Measurements from ENCODE around the gene RXRA.

RXRA gene

DNA sequence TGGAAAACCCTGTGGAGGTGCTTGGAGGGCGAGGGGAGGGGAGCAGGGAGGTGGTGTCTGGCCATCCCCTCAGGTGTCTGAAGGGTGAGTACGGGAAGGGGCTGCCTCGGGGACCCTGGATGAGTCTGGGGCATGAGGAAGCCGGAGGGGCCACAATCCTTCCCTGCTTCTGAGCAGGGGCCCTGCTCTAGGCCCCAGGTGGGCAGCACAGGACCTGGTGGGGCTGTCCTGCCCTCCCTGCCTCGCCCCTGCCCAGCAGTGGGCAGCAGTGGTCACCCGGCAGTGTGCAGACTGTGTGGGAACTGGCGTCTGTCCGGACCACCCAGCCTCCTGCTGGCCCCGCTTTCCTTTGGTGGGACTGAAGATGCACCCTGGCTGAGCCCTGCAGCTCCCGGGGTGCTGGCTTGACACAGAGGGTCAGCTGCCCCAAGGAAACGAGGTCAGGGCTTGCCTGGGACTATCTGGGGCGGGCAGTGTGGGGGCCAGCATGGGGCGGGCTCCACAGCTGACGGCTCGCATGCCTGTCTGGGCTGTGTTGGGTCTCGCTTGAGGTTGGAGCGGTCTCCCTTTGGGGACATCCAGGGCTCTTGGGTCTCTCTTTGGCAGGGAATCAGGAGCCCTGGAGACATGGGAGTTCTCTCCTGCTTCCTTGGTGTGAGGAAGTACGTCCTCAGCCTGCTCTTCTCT lies 26.1 kb downstream of the RXRA start:
- no peak for DNase-seq (ENCODE audit: low read depth in 2 of 2)

DNA sequence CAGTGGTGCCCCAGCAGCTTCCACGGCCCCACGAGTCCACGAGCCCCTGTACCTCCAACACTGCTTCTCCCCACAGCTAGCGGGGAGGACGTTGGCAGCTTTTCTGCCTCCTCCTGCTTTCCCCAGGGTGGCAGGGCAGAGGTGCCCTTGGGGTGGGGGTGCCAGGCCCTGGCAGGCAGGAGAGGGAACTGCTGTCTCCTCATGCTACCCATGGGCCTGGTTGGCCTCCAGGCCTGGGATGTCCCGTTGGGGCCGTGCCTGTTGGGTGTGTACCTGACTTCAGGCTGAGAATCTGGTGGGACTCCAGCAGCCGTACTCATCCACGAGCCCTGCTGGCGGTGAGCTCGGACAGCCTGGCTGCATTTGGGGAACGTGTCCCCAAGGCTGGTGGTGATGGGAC lies 27.3 kb downstream of the RXRA start:
- DNase-seq (ENCODE audit: low read depth in 2 of 2): no peak

DNA sequence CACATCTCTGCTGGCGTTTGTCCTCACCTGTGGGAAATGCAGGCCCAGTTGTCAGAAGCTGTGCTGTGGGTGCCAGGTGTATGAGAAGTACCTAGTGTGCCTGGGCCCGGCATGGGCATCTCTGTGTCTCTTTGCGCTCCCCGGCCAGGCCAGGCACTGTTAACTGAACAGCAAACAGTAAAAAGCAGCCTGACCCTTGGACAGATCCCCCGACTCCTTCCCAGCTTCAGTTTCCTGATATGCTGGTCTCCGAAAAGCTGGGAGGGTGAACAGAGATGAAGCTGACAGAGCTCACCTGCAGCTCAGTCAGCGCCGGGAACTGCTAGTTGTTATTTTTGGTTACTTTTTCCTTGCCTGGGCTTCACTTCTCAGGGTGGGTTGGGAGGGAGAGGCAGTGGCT lies 28.9 kb downstream of the RXRA start:
- no peak for DNase-seq (ENCODE audit: low read depth in 2 of 2)

DNA sequence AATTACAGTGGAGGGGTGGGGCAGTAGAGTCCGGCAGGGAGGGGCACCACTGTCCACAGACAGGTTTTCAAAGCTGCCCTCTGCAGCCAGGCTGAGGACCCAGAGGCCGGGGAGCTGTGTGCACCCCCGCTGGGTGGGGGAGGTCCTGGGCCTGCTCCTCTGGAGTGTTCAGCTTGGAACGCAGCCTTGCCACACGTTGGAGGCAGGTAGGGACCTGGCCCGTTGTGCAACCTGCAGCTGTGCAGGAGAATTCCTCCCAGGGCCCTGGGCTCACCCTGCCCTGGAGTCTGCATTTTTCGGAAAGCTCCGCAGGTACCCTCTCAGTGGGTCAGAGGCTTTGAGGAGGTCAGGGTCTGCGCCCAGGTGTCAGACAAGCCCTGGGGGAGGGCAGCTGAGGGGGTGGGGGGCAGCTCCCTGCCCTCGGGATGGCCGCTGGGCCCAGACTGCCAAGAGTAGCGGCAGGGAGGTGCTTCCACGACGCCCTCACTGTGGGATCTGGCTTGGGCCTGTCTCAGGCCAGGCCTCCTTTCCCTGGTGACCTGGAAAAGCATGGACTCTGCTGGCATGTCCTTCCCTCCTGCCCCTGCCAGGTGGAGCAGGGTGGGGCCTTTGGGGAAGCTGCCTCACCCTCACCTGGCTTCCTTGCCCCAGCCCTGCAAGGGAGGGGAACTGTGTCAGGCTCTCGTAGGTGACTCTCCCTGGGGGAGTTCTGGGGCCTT lies 29.5 kb downstream of the RXRA start:
- DNase-seq (ENCODE audit: low read depth in 2 of 2): no peak

DNA sequence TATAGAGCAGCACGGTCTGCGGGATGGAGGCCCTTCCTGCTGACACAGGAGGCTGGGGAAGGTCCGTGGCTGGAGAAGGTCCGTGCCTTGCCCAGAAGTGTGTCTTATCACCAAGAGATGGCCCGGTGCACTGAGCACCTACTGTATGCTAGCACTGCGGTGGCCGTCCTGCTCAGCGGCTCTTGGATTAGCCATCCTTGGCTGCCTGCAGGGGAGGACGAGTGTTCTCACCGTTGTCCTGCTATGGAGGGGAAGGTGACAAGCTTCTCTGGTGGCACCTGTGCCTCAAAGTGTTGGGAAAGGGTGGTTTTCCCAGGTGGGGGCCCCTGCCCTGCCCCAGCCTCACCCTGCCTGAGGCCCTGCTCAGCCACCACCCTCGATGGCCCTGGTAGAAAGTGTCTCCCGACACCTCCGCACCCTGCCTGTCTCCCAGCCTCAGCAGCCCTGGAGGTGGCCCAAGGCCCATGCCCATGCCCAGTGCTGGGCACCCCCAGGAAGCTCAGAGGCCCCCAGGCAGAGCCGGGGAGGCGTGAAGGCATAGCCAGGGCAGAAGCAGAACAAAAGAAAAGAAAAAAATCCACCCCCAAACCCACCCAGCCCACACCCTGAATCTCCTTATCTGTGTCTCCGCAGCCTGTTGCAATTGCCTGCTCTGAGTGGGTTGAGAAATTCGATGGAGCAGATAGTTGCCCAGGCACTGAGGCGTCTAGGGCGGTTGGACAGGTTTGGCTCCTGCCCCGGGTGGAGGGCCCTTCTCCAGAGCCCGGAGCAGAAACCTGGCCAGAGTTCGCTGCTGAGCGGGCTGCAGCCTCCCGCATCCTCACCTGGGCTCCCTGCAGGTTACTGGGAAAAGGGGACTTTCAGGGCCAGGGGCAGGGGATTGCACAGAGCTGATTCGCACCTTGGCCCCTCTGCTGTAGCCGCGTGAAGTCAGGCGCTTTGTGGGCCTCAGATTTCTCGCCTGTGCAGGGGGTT lies 30.5 kb downstream of the RXRA start:
- no peak for DNase-seq (ENCODE audit: low read depth in 2 of 2)

DNA sequence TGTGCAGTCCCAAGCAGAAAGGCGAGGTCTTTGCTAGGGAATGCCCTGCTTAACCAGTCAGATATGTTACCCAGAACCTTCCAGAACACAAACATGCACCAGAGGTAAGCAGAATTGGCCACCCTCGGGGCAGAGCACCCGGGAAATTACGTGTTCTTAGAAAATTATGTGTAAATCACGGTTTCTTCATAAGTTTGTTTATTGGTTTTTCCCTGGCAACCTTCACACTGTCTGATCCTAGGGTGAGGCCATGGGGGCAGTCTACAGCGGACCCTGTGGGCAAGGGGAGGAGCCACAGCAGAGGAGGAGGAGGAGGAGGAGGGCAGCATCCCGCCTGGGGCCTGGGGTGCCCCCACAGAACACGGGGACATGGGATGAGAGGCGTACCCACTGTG lies 31.4 kb downstream of the RXRA start:
- DNase-seq (ENCODE audit: low read depth in 2 of 2): no peak

DNA sequence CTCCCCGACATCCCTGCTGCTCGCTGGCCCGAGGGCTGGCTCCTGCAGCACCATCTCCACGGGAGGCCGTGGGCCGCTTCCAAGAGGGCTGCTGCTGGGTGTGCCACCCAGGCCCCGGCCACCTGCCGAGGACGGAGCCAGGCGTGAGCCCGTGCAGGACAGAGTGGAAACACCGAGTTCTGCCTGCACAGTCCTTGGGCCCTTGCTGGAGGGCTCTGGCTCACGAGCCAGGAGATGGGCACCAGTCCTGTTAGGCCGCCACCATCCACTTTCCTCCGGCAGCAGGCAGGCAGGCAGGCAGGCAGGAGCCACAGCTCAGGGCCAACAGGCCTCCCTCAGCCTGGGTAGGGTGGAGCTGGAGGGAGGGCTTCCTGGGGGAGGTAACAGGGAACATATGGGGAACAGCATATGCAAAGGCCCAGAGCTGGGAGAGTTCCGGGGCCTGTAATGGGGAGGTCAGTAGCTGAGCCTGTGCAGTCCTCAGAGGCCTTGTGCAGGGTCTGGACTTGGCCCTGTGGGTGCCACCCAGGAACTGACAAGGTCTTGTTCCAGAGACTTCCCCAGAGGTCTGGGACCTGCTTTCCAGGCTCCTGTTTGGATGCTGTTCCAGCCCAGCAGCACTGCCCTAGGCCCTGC lies 31.9 kb downstream of the RXRA start:
- DNase-seq (ENCODE audit: low read depth in 2 of 2): no peak

DNA sequence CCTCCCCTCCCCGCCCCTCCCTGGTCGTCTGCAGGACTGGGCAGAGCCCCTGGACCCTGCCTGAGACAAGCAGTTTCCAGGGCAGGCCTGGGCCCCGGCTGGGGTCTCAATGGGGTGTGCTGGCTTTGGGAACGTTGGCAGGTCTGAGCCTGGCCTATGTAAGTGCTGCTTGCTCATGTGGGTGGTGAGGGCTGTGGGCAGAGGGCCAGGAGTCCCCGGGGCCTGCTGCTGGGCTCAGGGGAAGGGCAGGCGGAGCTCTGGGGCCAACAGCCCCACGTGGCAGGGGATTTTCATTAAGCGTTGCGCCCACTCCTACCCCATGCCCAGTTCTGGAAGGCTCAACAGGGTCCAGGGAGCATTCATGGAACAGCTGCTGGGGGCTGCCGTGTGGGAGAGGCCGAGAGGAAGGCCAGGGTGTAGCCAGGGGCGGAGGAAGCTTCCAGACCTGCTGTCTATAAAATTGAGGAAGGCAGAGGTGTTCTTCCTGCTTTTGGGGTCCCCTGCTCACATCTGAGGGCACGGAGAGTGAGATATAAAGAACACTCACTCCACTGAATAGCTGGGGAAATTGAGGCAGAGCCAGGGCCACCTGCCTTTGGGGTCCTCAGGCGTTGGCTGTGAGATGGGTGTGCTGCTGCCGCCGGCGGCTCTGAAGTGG lies 32.5 kb downstream of the RXRA start:
- no peak for DNase-seq (ENCODE audit: low read depth in 2 of 2)

DNA sequence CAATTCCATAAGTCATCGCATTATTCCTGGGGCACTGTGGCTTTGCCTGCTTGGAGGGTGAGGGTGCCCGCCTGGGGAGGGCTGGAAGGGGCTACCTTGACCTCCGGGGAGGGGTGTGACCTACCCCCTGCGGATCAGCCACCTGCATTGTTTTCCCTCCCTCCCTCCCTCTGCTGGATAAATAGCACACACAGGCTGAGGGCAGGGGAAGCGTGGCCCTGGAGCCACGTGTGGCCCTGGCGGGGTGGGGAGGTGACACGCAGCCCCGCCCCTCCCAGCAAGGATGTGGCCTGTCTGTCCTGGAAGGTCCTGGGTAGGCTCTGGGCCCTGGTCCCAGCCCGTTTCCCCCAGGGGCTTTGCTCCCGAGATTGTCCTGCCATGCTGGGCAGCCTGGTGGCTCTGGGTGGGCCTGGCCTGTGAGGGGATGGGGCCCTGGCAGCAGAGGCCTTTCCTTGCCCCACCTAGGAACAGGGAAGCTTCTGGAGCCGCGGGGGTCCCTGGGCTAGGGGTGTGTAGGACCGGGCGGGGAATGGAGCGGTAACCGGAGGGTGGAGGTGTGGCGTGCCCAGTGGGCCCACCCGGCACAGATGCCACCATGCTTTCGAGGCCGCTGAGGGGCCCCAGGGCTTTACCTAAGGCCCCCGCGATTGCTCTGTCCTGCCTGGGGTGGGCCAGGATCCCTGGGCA lies 33.4 kb downstream of the RXRA start:
- no peak for DNase-seq (ENCODE audit: low read depth in 2 of 2)

DNA sequence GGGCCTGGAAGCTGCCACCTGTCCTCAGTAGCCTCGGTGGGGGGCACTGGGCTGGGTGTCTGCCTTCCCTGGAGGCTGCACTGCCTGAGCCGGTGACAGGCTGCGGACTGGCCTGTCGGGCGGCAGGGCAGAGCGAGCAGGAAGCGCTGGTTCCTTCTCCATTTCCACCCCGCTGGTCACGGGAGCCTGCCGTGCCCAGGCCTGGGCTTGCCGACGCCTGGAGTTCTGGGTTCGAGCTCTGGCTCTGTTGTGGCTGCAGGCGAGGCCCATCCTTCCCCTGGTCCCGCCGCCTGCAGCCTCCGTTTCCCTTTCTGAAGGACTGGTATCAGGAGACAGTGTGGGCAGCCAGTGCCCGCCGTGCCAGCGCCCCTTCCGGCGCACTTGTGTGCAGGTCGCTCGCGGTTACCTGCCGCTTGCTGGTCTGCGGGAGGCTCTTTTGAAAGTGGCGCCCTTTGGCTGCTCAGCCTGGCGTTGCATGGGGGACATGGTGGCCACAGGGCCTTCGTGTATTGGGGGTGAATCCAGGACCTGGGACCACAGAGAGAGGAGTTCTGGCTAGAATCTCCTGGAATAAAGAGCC lies 34.0 kb downstream of the RXRA start:
- DNase-seq (ENCODE audit: low read depth in 2 of 2): no peak

DNA sequence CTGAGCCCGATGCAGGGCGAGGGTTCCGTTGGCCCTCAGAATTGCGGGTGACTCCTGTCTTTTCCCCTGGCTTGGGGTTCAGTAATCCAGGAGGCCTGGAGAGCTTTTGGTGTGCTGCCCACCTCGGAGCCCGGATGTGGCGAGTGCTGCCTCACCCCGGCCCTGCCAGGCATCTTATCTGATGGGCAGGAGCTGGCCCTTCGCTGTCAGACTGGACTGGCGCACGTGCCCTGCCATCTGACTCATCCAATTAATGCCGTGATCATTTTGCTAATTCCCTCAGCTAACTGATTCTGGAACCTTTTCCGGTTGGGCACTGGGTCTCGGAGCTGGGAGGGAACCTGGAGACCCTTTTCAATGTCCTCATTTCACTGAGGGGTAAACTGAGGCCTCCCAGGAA lies 34.6 kb downstream of the RXRA start:
- DNase-seq (ENCODE audit: low read depth in 2 of 2): no peak

DNA sequence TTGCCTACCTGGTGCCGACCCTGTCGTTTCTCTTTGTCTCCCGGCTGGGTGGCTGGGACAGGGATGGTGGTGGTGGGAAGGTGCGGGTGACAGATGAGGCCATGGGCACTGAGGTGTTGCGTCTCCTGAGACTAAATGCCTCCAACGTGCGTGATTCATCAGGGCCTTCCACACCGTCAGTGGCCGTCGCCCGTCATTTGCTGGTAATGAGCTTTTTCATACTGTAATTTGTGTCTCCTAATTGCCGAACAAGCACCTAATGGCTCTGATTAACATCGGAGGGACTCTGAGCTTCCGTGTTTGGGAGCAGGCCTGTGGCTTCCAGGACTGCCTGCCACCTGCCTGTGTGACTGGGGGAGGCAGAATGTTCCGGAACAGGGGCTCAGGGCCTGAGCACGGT lies 35.2 kb downstream of the RXRA start:
- no peak for DNase-seq (ENCODE audit: low read depth in 2 of 2)

DNA sequence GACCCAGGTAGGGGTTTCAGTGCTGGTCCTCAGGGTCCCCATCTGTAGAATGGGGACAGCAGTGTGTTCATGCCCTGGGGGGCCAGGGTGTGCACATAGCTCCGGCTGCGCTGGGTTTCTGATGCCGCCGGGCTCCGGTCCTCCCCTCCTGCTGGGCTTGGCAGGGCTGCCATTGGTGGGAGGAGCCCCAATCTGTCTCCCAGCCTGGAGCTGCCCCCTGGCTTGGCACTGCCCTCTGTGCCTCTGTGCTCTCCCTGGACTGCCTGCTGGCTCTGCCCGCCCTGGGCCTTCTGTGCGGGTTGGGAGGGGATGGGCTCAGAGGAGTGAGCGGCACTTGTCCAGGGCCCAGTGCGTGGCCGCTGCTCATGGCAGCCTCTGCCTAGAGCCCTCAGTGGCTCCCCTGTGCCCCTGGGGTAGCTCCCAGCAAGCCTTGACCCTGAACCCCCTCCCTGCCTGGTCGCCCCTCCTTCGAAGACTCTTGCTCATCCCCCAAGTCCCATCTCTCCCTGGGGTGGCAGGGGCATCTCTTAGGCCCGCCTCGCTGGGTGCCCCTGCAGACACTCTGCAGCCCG lies 35.7 kb downstream of the RXRA start:
- DNase-seq (ENCODE audit: low read depth in 2 of 2): no peak

DNA sequence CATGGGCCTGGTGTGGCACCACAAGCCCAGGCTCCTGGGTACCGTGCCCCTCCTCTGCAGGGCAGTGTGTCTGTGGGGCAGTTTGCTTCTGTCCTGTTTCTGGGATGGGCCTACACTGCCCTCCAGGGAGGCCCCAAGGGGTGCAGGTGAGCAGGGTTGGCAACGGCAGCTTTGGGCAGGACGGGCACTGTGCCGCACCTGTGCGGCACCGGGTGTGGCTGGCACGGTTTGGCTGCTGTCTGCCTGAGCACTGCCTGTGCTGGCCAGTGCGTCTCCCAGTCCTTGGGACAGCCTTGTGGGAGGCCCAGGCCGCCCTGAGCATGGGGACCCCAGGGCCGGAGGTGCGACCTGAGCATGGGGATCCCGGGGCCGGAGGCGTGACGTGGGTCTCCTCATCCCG lies 37.2 kb downstream of the RXRA start:
- DNase-seq (ENCODE audit: low read depth in 2 of 2): no peak

DNA sequence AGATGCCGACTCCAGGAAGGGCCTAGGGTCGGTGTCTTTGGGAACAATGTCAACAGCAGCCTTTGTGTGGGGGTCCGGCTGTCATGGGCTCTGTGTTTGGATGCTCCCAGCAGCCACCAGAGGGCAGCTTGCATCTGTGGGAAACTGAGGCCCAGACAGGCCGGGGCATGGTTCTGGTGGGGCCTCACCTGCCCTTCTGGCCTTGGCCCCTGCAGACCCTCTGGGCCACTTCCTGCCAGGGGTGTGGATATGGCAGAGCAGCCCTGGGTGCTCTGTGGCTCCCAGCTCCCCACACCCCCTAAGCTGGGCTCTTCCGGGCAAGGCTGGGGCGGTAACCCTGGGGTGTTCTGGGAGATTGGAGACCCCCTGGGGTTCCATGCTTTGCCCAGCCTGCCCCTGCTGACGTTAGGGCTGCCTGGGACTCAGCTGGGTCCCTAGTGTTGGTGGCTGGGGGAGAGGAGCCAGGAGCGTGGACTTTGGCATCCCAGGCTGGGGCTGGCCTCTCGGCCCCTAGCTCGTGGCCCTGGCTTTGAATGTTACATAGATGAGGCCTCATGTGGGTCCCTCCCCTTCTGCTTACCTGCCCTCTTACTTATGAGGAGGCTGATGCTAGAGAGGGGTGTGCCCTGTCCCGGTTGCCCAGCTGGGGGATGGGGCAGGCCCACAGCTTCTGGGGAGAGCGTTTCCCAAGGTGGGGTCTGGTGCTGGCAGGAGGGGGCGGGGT lies 38.3 kb downstream of the RXRA start:
- no peak for DNase-seq (ENCODE audit: low read depth in 2 of 2)

DNA sequence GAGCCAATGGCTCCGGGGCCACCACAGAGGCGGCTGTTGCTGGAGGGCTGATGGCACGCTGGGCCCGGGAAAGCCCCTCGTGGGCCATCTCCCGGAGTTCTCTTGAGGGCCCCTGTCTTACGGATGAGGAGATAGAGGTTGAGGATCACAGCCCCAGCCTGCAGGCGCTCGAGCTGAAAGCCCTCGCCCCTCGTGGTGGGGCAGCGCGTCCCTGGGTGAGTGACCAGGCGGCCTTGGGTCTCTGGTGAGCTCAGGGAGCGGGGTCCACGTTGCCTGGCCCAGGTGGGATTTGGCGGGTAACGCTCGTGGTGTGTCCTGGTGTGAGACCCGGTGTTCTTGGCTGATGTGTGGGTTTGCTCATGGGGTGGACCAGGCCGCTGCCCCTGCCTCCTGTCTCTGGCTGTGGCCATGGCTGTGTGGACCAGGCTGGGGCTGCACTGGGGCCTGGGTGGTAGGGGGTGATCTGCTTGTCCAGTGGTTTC lies 38.9 kb downstream of the RXRA start:
- no peak for DNase-seq (ENCODE audit: low read depth in 2 of 2)

DNA sequence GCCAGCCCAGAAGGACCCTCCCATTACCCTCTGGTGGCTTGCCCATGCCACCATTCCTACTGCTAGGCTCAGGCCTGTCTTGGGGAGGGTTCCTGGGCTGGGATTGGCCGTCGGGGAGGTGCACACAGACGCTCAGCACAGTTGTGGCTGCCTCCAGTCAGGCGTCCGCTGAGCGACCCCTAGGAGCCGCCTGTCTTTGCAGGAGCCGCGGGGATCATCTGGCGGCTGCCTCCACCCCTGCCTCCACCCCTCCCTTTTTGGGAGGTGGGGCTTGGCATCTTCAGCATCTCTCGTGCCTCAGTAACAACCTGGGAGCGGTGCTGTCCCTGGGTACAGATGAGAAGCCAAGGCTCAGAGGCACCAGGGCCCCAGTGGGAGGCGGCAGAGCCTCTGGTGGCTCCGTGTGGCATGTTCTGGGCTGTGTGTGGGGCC lies 39.6 kb downstream of the RXRA start:
- DNase-seq (ENCODE audit: low read depth in 2 of 2): peak; percentile 32 to 34

DNA sequence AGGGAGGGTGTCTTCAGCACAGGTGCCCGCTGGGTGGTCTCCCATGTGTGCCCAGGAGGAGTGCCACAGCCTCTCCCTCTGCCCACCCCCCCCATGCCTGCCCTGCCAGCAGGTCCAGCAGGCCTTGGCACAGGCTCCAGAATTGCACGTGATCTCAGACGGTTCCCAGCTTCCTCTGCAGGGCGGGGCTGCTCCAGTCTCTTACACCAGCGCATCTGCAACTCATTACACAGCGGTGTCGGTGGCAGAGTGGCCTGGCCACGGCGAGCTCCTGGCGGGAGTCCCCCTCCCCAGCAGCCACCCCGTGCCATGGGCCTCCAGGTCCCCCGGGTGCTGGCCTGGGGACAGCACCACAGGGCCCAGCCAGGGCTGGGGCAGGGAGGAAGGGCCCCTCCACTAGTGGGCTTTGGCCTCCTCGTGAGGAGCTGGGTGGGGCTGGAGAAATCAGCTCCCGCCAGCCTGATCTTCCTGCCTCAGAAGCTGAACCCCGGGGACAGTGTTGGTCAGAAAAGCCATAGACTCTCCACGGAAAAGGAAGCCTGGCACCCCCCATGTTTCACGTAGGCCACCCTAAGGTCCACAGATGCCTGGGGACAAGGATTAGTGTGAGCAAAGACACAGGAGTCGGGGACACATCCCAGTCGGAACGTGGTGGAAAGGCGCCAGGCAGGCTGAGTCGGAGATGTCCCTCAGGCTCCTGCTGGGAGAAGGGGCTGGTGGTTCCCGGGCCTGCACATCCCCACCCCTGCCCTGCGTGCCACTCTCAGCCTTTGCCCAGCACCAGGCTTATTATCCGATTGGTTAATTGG lies 40.2 kb downstream of the RXRA start:
- DNase-seq (ENCODE audit: low read depth in 2 of 2): peak; percentile 73 to 80

Data from fibroblast of skin of left quadriceps (primary cell).